EL (cell line): ENCODE measurements around the gene USP43.
A peak's percentile ranks its signal among the peaks of the same experiment; 100 is the strongest.

ENCODE experiments used
- DNase-seq: peaks from one replicate; pipeline ENCODE4 v3.0.0-alpha.2; 2016

Gene USP43

GRCh38 chr17:9714801-9715200, 69.5 kb downstream of the USP43 start:
- no peak for DNase-seq

DNA sequence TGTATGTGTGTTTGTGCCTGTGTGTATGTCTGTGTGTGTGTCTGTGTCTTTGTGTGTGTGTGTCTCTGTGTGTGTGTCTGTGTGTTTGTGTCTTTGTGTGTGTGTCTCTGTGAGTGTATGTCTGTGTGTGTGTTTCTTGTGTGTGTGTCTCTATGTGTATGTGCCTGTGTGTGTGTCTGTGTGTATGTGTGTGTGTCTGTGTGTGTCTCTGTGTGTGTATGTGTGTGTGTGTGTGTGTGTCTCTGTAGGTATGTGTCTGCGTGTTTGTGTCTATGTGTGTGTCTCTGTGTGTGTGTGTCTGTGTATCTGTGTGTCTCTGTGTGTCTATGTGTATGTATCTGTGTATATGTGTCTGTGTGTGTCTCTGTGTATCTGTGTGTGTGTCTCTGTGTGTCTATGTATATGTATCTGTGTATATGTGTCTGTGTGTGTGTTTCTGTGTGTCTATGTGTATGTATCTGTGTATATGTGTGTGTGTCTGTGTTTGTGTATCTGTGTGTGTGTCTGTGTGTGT, 70.2 kb downstream of the USP43 start:
- no peak for DNase-seq

- DNase-seq = no peak
Observed at GRCh38 chr17:9725575-9725974, 80.3 kb downstream of the USP43 start.

GRCh38 chr17:9726291-9726690, 81.0 kb downstream of the USP43 start:
- DNase-seq = no peak

GRCh38 chr17:9728005-9728404, 82.7 kb downstream of the USP43 start:
- DNase-seq = no peak

DNA sequence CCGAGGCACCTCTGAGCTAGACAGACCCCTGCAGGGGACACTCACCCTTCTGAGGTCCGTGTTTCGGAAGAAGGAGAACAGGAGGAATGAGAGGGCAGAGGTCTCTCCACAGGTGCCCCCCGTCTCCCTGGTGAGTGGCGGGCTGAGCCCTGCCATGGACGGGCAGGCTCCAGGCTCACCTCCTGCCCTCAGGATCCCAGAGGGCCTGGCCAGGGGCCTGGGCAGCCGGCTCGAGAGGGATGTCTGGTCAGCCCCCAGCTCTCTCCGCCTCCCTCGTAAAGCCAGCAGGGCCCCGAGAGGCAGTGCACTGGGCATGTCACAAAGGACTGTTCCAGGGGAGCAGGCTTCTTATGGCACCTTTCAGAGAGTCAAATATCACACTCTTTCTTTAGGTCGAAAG, 83.2 kb downstream of the USP43 start:
- DNase-seq = no peak

- DNase-seq = peak; percentile 54
Observed at GRCh38 chr17:9729034-9729650, 83.8 kb downstream of the USP43 start.

DNA sequence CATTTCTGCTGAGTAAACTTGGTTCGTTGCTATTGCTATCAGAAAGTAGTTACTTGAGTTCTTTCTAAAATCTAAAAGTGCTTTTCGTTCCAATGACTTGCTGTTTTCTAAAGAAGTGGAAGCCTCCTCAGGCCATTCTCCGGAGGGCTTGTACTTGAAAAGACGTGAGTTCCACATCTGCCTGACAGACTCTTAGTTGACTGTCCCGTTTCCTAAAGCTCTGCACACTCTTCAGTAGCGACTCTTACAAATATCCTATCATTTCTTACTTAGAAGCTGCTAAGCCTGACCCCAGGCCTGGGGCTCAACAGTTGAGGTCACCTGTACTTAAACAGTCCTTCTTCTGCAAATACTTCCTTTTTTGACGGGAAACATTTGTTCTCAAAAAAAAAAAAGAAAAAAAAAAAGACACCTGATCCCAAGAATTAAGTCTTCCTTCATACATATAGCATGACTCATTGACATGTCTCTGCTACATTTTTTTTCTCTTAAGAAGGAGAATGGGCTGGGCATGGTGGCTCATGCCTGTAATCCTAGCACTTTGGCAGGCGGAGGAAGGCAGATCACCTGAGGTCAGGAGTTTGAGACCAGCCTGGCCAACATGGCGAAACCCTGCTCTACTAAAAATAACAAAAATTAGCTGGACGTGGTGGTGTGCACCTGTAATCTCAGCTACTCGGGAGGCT, 84.6 kb downstream of the USP43 start:
- DNase-seq = peak; percentile 28

- no peak for DNase-seq
Observed at GRCh38 chr17:9750524-9750923, 105.2 kb downstream of the USP43 start.

- DNase-seq = peak; percentile 49
Observed at GRCh38 chr17:9755083-9755482, 109.8 kb downstream of the USP43 start.

- DNase-seq = no peak
Observed at GRCh38 chr17:9760266-9760665, 114.9 kb downstream of the USP43 start.

DNA sequence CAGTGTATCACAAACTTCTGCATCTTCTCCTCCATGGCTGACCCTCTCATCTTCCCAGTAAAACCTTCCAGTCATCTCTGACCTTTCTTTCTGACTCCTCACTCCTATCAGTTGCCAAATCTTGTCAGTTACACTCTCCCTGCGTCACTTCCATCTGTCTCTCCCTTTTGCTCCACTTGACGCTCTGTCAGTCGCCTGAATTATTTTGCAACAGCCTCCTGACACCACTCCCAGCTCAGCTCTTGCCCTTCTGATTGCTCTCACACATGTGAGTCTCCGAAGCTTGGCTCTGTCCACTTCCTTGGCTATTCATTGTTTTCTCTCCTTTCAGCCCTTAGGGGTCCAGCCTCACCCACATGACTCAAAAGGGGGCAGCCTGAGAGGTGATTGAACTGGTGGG, 118.3 kb downstream of the USP43 start:
- no peak for DNase-seq

- DNase-seq = no peak
Observed at GRCh38 chr17:9765322-9765721, 120.0 kb downstream of the USP43 start.

DNA sequence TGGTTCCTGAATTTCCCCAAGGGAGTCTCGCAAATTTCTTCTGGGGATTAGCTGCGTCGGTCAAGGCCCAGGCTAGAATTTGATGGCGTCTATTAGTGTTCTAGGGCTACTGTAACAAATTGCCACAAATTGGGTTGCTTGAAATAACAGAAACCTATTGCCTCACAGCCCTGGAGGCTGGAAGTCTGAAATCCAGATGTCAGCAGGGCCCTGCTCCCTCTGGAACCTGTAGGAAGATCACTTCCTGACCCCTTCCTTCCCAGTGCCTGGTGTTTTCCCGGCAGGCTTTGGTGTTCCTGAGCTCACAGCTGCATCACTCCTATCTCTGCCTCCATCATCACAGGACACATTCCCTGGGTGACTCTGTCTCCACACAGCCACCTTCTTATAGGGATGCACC, 121.7 kb downstream of the USP43 start:
- no peak for DNase-seq

DNA sequence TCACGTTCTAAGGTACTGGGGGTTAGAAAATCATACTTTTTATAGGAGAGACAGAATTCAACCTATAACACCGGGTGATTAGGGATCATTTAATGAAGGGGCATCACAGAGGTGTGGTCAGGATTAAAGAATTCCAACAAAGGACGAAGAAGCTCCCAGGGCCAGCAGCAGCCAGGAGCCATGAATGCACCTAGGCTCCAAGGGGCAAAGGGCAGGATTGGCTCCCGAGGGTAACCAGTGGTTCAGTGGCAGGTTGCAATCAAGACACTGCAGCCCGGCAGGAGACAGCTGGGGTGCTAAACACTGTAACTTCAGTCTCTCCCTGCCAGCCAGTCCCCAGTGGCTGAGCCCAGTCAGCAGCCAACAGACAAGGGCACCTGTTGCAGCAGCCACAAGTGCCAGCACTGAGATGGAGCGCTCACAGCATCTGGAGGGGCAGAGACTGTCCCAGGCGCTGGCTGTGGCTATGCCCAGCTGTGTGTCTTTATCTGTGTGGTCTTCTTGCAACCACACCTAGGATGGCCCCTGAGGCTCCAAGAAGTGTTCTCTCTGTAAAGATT, 122.2 kb downstream of the USP43 start:
- no peak for DNase-seq

DNA sequence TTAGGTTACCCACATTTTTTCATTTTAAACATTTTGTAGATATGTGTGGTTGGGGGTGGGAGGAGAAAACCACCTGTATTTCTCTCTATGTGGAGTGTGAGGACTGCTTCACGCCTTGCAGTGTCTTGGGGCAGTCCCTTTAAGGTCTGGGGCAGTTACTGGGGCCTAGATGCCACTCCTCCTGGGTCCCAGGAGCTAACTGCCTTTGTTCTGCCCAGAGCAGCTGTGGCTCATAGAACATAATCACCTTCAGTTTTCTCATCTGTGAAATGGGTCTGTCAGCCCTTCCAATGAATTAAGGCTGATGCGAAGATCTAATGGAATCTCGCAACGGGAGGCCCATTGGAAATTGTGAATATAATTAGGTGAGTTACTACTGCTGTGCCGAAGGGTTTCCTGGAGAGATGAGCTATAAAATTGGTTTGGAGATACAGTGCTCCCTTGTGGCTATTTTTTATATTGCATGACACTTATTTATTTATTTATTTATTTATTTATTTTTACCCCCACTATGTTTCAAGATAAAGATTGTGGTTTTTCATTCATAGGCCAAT, 123.1 kb downstream of the USP43 start:
- peak; percentile 31 for DNase-seq

GRCh38 chr17:9769036-9769695, 123.8 kb downstream of the USP43 start:
- DNase-seq = no peak

GRCh38 chr17:9771465-9771864, 126.1 kb downstream of the USP43 start:
- no peak for DNase-seq

- DNase-seq = no peak
Observed at GRCh38 chr17:9772658-9773057, 127.3 kb downstream of the USP43 start.

- DNase-seq = no peak
Observed at GRCh38 chr17:9776911-9777310, 131.6 kb downstream of the USP43 start.
